Subcutaneous adipose tissue (tissue), 4 donors: ENCODE data around the gene L1CAM. TPM values are rescaled to one million over a fixed set of nuclear protein-coding genes. Genes with fewer than 3 reads are reported as not detected.

Experiments used
- total RNA-seq, 4 donors: library from RNA; depleted of rRNA; stranded (reverse); fragments of >200 nt; gene quantifications; one replicate each; pipeline ENCODE4 v1.1.0, GENCODE V29; 2016
- TF ChIP-seq, protein P1 (sequence below): fragments of 450-650 bp; IDR thresholded peaks from one replicate; pipeline ENCODE4 v1.5.1; 2016; ENCODE audit warnings: low read depth, mild to moderate bottlenecking, control low read depth, antibody characterized with exemption, moderate library complexity

L1CAM gene
- total RNA-seq, 4 donors from 2014 or later: 0.68 to 1.5 (median 0.95) TPM

DNA sequence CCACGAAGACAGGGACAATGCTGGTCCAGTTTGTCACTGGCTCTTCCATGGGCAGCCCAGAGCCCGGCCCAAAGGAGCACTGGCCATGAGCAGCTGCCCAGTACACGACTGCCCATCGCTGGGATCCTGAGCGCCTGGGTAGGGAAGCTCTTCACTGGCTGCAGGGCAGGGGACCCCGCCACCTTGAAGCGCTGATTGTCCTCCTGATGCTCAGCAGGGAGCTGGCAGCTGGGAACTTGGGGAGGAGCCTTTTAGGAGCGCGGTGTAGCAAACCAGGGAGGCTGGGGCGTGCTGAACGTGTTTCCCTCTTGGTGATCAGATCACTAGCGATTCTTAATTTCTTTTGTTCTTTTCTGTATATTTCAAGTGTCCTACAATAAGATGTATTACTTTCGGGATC is 1.8 kb downstream of the L1CAM start:
- TF ChIP-seq, protein P1, sequence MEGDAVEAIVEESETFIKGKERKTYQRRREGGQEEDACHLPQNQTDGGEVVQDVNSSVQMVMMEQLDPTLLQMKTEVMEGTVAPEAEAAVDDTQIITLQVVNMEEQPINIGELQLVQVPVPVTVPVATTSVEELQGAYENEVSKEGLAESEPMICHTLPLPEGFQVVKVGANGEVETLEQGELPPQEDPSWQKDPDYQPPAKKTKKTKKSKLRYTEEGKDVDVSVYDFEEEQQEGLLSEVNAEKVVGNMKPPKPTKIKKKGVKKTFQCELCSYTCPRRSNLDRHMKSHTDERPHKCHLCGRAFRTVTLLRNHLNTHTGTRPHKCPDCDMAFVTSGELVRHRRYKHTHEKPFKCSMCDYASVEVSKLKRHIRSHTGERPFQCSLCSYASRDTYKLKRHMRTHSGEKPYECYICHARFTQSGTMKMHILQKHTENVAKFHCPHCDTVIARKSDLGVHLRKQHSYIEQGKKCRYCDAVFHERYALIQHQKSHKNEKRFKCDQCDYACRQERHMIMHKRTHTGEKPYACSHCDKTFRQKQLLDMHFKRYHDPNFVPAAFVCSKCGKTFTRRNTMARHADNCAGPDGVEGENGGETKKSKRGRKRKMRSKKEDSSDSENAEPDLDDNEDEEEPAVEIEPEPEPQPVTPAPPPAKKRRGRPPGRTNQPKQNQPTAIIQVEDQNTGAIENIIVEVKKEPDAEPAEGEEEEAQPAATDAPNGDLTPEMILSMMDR: no peak

DNA sequence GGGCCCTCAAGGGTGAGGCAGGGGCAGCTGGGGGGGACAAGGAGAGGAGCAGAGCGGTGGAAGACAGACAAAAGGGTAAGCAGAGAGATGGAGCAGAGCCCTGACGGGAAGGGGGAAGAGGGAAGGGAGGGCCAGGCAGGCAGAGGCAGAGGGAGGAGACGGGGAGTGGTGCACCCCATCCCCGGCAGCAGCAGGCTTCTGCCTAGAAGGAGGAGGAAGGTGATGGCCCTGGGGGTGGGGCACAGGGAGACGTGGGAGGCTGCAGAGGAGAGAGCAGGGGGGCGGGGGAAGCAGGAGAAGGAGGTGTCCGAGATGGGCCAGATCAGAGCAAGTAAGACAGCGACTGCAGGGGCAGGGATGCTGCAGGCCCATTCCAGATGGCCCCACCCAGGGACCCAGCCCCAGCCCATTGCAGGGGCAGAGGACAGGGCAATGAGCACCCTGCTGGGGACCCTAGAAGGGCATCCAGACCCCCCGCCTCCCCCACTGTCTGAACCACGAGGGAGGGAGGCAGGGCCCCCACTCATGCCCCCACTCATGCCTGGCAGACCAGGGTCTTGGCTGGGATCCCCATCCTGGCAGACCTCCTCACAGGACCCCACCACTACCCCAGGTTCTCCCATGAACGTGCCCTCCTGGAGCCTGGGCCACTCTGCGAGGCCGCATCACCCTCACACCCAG is 2.7 kb downstream of the L1CAM start:
- TF ChIP-seq, protein P1: no peak

DNA sequence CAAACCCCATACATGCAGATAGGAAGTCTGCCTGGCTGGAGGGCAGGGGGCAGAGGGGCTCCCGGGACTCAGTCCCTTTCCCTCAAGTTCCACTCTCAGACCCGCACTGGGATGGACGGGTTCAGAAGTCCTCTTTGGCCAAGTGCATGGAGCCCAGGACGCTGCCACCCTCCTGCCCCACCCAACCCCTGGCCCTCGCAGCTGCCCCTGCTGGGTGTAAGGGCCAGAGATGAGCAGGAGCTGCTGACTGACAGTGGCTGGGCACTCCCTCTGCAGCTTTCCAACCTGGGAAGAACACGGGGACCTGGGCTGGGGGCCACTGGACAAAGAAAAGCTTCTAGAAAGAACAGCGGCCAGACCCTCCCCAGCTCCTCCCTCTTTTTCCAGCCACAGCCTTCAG is 3.4 kb downstream of the L1CAM start:
- TF ChIP-seq, protein P1: no peak

DNA sequence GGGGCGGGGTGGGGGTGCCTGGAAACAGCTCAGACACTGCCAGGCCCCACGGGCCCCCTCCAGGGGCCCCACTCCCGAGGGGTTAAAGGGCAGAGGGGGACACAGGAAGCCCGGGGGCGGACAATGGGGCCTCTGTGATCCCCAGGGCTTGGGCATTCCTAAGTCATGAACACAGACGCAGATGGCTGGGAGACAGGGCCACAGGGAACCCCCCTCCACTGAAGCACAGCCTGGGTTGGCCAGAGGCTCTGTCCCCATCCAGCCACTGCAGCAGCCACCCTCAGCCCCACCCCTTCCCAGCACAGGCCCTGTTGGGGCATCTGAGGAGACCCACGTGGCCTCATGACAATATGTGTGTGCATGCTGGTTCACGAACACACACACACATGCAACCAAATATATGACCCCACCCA is 3.9 kb downstream of the L1CAM start:
- TF ChIP-seq, protein P1: no peak

DNA sequence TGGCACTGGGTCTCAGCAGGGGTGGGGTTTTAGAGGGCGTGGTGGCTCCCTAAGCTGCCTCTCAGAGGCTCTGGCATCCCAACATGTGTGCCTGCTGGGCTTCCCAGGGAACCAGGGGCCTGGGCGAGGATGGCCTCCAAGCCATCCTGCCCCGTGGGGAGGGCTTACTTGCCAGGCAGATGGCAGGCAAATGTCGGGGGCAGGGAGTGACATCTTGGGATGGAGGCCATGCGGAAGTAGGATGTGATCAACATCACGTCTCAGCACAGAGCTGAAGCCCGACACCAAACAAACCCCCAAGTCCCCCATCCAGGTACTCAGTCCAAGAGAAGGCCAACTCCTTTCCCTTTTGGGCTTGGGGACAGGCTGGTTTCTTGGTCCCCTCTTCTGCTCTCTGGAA is 4.7 kb downstream of the L1CAM start:
- TF ChIP-seq, protein P1: no peak

DNA sequence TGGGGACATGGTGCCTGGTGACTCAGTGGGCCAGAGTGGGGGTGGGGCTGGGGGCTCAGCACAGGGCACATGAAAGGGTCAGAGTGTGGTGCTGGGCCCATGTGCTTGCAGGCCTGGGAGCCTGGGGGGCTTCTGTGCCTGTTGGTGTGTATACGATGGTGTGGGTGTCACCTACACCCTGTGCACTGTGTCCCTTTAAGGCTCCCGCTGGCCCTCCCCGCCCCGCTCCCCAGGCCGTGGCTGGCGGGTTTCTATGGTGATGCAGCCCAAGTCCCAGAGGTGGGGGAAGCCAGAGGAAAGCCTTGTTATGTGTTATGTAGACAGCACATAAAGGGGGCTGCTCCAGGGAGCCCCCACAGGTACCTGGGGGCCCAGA is 5.5 kb downstream of the L1CAM start:
- TF ChIP-seq, protein P1: no peak

DNA sequence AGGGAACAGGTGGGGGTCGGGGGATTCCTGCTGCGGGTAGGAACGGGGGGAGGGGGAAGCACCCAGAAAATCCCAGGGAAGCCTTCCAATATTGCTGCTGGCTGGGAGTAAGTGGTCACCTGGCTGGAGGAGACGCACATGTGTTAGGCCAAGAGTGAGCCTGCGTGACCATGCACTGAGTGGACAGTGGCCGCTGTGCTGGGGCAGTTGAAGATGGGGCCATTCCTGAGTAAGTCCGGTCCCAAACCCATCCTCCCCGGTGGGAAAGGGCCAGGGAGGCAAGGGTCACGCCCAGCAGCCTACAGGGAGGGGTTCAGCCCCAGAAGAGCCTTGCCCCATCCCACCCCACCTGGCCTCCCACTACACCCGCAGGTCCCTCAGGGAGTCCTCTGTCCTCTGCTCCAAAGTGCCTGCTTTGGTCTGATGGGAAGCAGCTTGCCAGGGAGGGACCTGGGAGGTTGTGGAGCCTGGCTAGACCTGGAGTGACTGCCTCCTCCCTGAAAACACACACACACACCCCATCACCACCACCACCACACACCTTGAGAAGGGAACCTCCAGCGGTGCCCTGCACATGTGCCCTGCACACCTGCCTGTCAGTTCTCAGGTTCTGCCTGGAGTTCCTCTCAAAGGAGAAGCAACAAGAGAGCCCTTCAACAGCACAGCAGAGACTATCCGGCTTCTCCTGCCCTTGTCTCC is 6.1 kb downstream of the L1CAM start:
- TF ChIP-seq, protein P1: no peak
